Hematopoietic multipotent progenitor cell treated with erythropoietin and hydrocortisone succinate and interleukin-3 and kit ligand, for 15 days (in vitro differentiated cells): ENCODE results near the gene PRKD2.

ENCODE experiments used
- DNase-seq: peaks from one replicate; pipeline ENCODE4 v3.0.0-alpha.2; 2015; ENCODE audit warnings: low spot score

Gene PRKD2

DNA sequence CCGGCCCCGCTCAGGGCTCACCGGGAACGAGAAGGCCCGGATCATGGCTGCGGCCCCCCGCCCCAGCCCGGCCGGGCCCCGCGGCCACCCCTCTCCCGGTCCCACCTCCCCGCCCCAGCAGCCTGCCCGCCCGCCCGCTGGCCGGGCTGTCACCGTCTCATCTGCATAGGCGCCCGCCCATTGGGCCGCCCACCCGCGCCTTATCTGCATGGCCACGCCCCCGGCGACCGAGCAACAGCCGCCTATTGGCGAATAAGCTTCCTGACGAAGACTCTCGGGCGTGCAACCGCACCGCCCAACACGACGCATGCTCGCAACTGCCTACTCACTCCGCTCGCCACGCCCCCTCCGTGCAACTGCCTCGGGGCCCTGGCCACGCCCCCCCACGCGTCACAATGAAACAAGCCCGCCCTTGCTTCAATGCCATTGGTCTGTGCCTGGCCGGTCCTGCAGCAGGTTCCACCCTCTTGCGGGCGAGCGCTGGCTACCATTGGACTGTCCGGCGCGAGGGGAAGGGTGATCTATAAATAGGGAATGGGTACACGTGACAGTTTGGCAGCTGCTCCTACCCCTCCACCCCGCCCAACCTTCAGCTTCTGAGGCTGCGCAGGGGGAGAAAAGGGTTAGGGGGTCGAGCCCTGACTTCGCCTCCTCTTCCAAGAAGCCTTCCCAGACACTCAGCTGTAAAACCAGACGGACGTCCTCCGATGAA is 55.7 kb downstream of the PRKD2 start, which contains the start of gene DACT3:
Gene DACT3, minus strand, starts transcription at position 163 of the 712 bp plus-strand sequence. Its CDS starts 118 bp downstream, at position 45.
- DNase-seq: peak; percentile 100

DNA sequence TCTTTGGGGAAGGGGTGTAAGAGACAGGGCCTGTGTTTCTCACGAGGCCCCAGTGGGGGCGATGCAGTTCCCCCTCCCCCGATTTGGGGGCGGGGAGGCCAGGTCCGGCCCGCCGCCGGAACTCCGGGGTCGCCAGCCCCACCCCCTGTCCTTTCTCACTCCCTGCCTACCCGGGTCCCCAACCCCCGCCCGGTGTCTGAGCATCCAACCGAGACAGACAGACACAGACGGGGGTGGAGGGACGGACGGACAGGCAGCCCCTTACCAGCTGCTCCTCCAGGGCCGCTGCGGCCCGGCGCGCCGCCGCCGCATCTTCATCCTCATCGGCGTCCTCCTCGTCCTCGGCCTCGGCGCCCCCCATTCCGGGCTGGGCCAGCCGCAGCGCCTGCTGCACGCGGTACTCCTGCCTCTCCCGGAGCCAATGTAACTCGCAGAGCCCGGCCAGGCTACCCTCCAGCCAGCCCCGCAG is 56.3 kb downstream of the PRKD2 start:
- no peak for DNase-seq

DNA sequence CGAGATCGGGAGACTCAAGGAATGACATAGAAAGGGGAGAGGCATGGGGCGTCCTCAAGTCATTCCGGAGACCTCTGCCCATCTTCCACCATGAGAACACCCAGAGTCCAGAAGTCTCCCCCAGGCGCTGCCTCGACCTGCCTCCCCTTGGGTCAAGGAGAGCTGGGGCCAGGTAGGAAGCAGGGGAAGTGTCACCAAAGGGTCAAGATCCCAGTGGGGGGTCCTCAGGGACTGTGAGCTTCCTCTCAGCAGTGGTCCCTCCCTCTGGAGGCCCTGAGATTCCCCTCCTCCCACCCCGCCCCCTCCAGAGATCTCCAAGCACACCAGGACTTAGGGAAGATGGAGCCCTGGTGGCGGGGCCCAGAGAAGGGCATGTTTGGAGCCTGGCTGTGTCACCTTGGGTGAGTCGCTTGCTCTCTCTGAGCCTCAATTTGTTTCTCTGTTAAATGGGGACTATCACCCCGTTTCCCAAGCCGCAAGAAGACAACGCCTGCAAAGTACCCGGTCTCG is 56.9 kb downstream of the PRKD2 start:
- no peak for DNase-seq

DNA sequence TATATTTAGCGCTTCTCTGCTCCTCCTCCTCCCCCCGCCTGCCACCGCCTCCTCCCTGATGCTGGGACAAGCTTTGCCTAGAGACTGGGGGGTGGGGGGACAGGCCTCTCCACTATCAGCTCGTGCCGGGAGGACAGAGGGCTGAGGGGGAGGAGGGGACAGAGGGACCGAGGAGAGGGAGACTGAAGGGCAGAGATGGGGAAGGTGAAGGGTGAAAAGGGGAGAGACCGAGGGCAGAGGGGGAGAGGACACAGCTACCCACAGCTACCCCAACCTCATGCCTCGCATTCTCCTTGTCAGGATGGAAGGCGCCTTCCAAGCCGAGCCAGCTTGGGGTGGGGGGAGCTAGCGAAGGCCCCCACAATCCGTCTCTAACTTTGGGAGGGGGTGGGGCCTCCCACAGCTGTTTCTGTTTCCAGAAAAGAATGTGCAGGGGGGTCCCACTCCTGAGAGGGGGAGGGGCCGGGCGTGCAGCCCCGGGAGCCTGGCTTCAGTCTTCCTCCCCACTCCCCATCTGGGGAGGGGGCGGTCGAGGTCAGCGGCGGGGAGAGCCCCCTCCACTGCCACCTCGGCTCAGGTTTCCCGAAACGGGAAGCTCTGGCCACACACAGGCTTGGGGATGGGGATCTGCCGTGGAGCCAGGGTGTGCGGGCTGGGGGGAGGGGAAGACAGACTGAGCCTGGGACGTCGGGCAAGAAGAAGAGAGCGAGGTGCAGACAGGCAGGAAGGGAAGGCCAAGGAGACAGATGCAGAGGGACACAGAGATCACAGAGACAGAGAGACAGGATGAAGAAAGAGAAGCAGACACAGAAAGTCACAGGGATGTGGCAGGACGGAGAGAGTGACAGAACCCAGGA is 57.5 kb downstream of the PRKD2 start:
- no peak for DNase-seq

DNA sequence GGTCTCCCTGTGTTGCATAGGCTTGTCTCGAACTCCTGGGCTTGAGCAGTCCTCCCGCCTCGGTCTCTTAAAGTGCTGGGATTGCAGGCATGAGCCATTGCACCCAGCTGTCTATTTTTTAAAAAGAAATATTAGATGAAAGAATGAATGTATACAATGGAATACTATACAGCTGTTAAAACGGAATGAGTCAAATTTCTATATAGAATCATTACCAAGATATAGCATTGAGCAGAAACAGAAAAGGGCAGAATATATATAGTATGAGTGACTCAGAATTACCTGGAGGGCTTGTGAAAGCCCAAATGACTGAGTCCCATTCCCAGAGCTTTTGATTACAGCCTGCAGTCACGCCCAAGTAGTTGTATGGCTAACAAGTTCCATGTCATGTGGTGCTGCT is 60.4 kb downstream of the PRKD2 start:
- no peak for DNase-seq

- no peak for DNase-seq
Observed at GRCh38 chr19:46654621-46655152, 62.2 kb downstream of the PRKD2 start.

DNA sequence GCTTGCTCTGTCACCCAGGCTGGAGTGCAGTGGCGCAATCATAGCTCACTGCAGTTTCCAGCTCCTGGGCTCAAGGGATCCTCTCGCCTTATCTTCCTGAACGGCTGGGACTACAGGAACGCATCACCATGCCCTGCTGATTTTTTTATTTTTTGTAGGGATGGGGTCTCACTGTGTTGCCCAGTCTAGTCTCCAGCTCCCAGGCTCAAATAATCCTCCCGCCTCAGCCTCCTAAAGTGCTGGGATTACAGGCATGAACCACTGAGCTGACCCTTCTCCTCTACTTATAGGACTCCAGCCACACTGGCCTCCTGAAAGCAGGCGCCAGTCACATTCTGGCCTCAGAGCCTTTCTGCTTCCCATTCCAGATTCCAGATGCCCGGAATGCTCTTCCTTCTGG is 66.5 kb downstream of the PRKD2 start:
- no peak for DNase-seq

DNA sequence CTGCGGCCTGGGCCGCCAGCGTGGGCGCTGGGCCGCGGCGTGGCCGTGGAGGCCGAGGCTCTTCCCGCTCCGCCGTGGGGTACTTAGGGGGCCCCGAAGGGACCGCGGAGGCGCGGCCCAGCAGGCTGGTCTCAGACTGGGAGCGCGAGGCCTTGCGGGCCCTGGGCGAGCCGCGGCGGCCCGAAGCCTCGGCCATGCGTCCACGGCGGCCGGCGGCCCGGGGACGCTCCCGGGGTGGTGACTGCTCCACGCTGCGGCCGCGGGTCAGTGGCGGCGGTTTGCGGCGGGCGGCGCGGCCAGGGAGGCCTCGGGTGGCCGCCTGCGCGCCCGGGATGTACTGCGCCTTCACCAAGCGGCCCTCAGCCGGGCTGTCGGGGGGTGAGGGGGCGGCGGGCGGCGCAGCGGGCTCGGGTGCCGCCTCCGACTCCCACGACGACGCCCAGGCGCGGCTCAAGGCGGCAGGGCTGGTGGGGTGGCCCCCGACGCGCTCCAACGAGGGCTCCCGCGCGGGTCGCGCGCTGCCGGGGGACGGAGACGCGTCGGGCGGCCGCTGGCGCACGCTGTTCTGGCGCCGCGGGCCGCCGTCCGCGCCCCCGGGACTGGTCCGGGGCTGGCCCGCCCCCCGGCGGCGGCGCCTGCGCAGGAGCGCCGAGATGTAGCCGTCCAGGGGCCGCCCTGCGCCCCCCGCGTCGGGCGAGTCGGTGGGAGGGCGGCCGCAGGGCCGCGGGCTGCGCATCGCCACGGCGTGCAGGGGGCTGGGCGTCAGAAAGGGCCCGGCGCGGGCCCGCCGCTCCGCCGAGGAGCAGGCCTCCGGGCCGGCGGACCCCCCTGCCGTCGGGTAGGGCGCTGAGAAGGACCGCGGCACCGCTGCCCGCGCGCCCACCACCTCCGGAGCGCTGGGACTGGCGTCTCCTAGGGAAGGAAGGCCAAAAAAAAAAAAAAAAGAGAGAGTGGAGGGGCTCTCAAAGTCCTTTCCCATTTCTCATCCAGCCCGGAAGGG is 67.7 kb downstream of the PRKD2 start:
- no peak for DNase-seq

- no peak for DNase-seq
Observed at GRCh38 chr19:46648060-46648960, 68.6 kb downstream of the PRKD2 start.

DNA sequence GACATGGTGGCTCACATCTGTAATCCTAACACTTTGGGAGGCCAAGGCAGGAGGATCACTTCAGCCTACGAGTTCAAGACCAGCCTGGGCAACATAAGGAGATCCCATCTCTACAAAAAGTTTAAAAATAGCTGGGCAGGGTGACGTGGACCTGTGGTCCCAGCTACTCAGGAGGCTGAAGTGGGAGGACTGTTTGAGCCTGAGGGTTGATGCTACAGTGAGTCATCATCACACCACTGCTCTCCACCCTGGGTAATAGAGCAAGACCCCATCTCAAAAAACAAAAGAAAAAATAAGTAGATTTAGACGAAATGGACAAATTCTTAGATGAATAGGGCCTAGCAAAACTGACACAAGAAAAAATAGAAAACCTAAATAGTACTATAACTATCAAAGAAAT is 70.5 kb downstream of the PRKD2 start:
- DNase-seq: no peak

GRCh38 chr19:46644720-46645119 is 72.2 kb downstream of the PRKD2 start:
- no peak for DNase-seq

DNA sequence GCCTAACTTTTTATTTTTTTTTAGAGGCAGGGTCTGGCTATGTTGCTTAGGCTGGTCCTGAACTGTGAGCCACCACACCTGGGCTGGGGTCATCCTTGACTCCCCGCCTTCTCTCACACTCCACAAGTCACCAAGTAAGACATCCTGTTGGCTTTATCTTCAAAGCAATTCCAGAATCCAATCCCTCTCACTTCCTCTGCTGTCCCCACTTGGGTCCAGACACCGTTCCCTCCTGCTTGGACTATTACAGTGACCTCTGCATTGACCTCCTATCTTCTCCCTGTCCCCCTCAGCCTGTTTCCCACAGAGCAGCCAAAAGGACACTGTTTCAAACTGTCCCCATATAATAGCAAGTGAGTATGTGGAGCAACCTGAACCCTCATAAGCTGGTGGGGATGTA is 76.3 kb downstream of the PRKD2 start:
- DNase-seq: no peak

DNA sequence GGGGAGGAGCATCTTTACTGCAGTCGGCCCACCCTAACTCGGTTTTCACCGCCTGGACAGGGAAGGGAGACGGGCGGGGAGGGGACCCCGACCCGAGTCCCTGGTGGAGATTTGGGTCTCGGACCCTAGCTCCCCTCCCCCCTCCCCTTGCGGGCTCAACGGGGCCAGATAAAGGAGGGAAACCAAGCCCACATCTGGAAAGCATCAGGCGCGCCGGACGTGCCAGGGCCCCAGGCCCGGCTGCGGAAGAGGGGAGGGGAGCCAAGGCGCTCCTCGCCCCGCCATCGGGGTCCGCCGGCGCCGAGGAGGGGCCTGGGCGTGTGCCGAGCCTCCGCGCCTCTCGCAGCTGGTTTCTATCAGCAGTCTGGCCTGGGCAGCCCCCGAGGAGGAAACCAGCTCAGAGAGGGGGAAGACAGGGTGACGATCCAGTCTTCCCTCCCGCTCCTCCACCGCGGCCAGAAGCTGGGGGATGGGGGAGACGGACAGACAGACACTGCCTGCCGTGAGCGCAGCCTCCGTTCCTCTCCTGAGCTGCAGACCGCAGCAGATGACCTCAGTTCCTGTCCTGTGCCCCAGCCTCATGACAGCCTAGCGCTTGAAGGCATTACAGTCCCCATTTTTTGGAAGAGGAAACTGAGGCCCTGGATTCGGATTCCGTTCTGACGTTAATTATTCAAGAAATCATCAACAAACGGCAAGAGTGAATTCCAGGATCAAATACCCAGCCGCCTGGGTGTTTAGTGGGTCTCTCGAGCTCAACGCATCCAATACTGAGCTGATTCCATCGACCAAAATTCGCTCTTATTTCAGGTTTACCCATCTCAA is 77.3 kb downstream of the PRKD2 start:
- no peak for DNase-seq

- DNase-seq: no peak
Observed at GRCh38 chr19:46637224-46637623, 79.7 kb downstream of the PRKD2 start.

- no peak for DNase-seq
Observed at GRCh38 chr19:46635920-46636761, 80.8 kb downstream of the PRKD2 start, which contains the start of gene GNG8. GNG8 (minus strand) TSS chr19:46636202; CDS start chr19:46634682, 1,520 bp downstream.

DNA sequence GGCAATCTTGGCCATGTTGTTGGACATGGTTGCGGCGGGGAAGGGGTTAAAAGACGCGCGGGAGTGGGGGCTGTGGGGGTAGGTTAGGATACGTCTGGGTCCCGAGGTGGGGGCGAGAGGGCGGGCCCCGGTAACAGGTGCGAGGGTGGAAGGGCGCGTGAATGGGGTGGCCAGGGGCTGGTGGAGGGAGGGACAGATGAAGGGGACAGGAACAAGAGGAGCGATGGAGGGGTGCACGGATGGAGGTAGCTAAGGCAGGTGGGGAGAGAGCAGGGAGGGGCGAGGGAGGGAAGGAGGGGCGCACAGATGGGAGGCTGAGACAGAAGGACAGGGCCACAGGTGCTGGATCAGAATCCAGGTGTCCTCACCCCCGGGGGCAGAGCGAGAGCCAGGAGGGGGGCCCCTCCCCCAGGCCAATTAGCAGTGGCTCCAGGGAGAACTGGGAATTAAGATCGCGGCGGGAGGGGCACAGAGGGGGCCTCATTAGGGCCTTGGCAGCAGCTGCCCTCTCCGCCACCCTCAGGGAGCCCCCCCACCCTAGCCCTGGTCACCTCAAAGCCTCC is 82.2 kb downstream of the PRKD2 start:
- DNase-seq: no peak

DNA sequence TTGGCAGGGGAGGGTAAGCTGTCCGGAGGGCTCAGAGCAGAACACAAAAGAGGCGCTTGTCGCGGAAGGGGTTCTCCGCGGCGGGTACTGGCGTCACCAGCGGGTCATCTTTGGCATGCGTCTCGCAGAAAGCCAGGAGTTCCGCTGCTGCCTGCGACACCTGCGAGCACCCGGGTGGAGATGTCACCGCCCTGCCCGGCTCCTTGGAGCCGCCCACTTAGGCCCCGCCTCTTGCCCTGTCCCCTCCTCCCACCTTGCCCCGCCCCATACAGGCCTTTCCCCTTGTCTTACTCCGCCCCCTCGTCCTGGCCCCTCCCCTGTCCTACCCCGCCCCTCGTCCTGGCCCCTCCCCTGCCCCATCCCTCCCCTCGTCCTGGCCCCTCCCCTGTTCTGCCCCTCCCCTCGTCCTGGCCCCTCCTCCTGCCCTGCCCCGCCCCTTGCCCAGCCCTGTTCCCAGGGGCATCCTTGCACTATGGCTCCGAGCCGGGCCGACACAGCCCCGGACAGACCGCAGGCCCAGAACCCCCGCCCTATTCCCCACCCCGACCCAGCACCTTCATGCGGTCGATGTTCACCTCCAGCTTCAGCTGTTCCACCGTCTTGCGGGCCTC is 82.8 kb downstream of the PRKD2 start:
- DNase-seq: peak; percentile 92

DNA sequence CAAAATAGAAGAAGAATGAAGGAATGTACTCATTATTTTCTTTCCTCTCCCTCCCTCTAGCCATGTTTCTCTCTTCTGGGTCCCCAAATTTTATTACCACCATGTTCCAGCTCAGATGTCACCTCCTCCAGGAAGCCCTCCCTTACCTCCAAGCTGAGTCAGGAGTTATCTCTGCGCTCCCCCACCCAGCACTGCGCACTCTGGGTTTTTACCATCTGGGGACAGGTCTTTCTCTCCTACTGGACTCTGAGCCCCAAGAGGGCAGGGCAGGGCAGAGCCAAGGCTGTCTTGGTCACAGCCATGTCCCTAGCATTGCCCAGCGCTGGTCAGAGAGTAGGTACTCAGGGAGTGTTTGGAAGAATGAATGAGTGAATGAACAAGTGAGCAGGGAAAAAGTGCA is 83.8 kb downstream of the PRKD2 start:
- DNase-seq: no peak
